ENCODE results near the gene KRT17.
"Not testable (repeated sequence)": the region's sequence is repeated elsewhere in the genome, so short reads cannot be mapped to it uniquely, and the experiment has no call there.

The KRT17 gene

DNA sequence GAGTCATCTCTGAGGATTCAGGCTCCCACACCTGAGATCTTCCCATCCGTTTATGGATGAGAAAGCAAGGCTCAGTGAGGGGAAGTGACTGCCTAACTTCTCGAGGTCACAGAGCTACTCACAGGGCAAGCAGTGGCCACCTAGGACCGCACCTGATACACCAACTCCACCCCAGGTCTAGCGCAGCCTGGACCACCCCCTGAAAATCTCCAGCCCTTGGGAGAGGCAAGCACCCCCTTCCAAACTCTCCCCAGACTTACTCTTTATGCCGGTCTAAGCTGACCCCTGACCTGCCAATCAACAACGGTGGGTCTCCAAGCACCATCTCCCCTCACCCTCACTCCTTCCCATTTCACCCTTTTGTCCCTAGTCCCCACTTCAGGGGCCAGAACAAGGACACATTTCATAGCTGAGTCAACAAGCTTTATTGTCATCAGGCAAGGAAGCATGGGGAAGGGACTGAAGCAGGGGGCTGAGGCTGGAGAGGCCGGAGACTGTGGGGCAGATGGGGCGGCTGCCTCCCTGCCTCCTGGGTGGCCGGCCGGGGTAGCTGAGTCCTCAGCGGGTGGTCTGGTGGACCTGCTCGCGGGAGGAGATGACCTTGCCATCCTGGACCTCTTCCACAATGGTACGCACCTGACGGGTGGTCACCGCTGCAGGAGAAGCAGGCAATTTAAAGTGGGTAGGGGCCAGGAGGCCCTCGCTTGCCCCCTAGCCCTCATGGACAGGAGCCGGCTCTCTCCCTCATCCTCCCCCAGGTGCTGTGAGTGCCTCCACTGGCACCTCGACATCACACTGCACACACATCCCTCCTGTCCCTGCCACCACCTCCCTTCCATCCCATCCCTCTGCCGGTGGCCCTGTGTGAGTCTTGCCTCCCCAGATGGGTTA lies 5.1 kb downstream of the KRT17 start:
- DNase-seq: no peak
- Histone ChIP-seq H3K27me3 (replicated peaks; ENCODE audit: control insufficient read depth, insufficient read depth, low read length, poor library complexity, severe bottlenecking) (no peaks in the 10 kb centered on the region), H3K36me3 (ENCODE audit: control insufficient read depth, insufficient read depth, low read length) (no peaks in the 10 kb centered on the region), H3K4me3 (ENCODE audit: insufficient read depth, low read depth, low read length, poor library complexity, severe bottlenecking) (no peak overlapping the region), H3K4me1 (ENCODE audit: control insufficient read depth, insufficient read depth, low read length, poor library complexity, severe bottlenecking) (no peaks in the 10 kb centered on the region), H3K27ac (ENCODE audit: insufficient read depth, low read length, poor library complexity, severe bottlenecking) (no peak overlapping the region), H3K9me3 (ENCODE audit: control insufficient read depth, low read length) (no peaks in the 10 kb centered on the region)

DNA sequence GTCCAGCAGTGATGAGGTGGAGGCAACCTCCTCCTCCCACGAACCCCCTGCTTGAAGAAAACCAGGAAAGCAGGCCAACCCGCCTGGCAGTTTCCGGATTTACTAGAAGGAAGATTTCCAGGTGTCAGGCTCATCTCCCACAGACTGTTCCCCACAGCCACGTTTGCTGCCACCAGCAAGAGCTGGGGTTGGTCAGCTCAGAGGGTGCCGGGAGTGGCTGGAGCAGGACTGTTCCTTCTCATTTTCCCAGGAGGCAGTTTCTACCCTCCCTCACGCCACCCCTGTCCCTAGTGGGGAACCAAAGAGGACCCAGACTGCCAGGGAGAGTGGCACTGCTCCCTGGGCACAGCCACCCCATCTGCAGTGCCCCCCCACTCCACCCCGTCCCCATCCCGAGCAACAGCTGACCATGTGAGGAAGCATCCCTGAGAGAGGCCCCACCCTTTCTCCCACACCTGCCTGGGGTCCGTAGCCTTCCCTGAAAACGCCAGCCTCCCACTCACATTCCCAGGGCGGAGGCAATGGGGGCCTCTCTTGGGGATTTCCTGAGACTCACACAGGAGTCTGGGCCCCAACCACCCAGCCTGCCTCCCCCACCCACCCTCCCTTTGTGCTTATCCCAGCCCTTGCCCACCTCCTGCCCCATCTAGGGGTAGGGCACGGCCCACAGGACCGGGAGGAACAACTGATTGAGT lies 5.9 kb downstream of the KRT17 start:
- no peaks in the 10 kb centered on the region for H3K36me3 ChIP-seq (ENCODE audit: control insufficient read depth, insufficient read depth, low read length)
- no peaks in the 10 kb centered on the region for H3K27me3 ChIP-seq (replicated peaks; ENCODE audit: control insufficient read depth, insufficient read depth, low read length, poor library complexity, severe bottlenecking)
- no peak overlapping the region for H3K27ac ChIP-seq (ENCODE audit: insufficient read depth, low read length, poor library complexity, severe bottlenecking)
- H3K9me3 ChIP-seq (ENCODE audit: control insufficient read depth, low read length): no peaks in the 10 kb centered on the region
- H3K4me1 ChIP-seq (ENCODE audit: control insufficient read depth, insufficient read depth, low read length, poor library complexity, severe bottlenecking): no peaks in the 10 kb centered on the region
- no peak for DNase-seq
- no peak overlapping the region for H3K4me3 ChIP-seq (ENCODE audit: insufficient read depth, low read depth, low read length, poor library complexity, severe bottlenecking)

DNA sequence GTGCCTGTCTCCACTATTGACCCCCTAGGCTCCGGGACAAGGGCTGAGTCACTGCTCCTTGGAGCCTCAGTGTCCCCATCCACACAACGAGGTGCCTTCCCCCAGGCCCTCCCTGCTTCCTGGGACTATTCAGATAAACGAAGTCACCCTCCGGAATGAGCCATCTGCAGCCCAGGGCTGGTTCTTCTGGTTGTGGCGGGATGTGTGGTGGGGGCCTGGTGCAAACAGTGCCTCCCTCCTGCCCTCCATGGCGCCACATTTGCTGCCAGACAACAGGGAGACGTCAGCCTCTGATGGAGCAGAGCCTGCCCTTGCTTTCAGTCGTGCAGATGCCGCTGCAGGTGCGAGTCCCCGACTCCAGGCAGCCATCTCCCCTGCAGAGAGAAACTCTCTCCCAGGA lies 6.7 kb downstream of the KRT17 start:
- DNase-seq: no peak
- Histone ChIP-seq H3K4me3 (ENCODE audit: insufficient read depth, low read depth, low read length, poor library complexity, severe bottlenecking) (no peak overlapping the region), H3K4me1 (ENCODE audit: control insufficient read depth, insufficient read depth, low read length, poor library complexity, severe bottlenecking) (no peaks in the 10 kb centered on the region), H3K36me3 (ENCODE audit: control insufficient read depth, insufficient read depth, low read length) (no peaks in the 10 kb centered on the region), H3K9me3 (ENCODE audit: control insufficient read depth, low read length) (no peaks in the 10 kb centered on the region), H3K27ac (ENCODE audit: insufficient read depth, low read length, poor library complexity, severe bottlenecking) (no peak overlapping the region), H3K27me3 (replicated peaks; ENCODE audit: control insufficient read depth, insufficient read depth, low read length, poor library complexity, severe bottlenecking) (no peaks in the 10 kb centered on the region)

DNA sequence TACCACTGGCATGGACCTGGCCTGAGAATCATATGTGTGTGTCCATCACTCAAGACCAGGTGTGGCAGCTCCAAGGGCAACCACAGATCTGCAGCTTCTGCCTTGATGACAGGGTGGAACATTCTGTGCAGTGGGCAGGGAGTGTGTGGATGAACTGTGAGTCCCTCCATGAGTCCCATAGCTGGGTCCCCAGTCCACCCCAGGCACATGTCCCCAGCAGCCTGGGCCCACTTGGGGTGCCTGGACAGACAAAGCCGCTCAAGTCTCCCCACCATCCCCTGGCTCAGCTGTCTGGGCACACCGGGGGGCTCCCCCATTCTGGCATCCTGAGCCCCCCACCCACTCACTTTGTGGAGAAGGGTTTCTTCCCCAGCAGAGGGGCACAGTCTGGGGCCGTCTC lies 7.2 kb downstream of the KRT17 start:
- Histone ChIP-seq H3K27ac (ENCODE audit: insufficient read depth, low read length, poor library complexity, severe bottlenecking) (no peak overlapping the region), H3K4me1 (ENCODE audit: control insufficient read depth, insufficient read depth, low read length, poor library complexity, severe bottlenecking) (no peaks in the 10 kb centered on the region), H3K9me3 (ENCODE audit: control insufficient read depth, low read length) (no peaks in the 10 kb centered on the region), H3K36me3 (ENCODE audit: control insufficient read depth, insufficient read depth, low read length) (no peaks in the 10 kb centered on the region), H3K4me3 (ENCODE audit: insufficient read depth, low read depth, low read length, poor library complexity, severe bottlenecking) (no peak overlapping the region), H3K27me3 (replicated peaks; ENCODE audit: control insufficient read depth, insufficient read depth, low read length, poor library complexity, severe bottlenecking) (no peaks in the 10 kb centered on the region)
- DNase-seq: no peak

DNA sequence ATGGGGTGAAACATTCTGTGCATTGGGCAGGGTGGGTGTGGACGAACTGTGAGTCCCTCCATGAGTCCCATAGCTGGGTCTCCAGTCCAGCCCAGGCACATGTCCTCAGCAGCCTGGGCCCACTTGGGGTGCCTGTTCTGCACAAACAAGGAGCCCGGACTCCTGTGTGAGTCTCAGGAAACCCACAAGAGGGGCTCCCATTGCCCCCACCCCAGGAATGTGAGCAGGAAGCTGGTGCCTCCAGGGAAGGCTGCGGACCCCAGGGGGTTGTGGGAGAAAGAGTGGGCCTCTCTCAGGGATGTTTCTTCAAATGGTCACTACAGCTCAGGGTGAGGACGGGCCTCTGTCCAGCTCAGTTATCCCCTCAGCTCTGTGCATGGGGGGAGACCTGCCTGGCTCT lies 7.9 kb downstream of the KRT17 start:
- not testable (repeated sequence) for H3K4me1 ChIP-seq (ENCODE audit: control insufficient read depth, insufficient read depth, low read length, poor library complexity, severe bottlenecking); H3K36me3 ChIP-seq (ENCODE audit: control insufficient read depth, insufficient read depth, low read length); H3K4me3 ChIP-seq (ENCODE audit: insufficient read depth, low read depth, low read length, poor library complexity, severe bottlenecking); DNase-seq; H3K27ac ChIP-seq (ENCODE audit: insufficient read depth, low read length, poor library complexity, severe bottlenecking); H3K27me3 ChIP-seq (replicated peaks; ENCODE audit: control insufficient read depth, insufficient read depth, low read length, poor library complexity, severe bottlenecking); H3K9me3 ChIP-seq (ENCODE audit: control insufficient read depth, low read length)

DNA sequence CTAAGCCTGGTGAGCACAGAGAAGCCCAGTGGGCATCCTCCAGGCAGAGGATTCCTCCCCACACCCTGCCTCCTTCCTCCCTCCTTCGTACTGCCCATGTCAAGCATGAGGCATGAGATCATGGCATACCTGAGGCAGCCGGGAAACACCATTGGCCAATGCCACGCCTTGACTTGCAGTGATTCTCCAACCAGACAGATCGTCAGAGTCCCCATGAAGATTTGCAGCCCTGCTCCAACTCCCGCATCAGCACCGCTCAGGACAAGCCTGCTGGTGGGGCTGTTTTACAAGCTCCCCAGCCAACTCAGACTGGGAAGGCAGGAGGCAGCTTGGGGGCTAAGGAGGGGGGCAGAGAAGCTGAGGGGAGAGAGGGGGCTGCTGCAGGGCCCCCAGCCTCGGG lies 8.9 kb downstream of the KRT17 start:
- Histone ChIP-seq H3K4me1 (ENCODE audit: control insufficient read depth, insufficient read depth, low read length, poor library complexity, severe bottlenecking) (no peaks in the 10 kb centered on the region), H3K9me3 (ENCODE audit: control insufficient read depth, low read length) (no peaks in the 10 kb centered on the region), H3K27me3 (replicated peaks; ENCODE audit: control insufficient read depth, insufficient read depth, low read length, poor library complexity, severe bottlenecking) (no peaks in the 10 kb centered on the region), H3K27ac (ENCODE audit: insufficient read depth, low read length, poor library complexity, severe bottlenecking) (no peak overlapping the region), H3K4me3 (ENCODE audit: insufficient read depth, low read depth, low read length, poor library complexity, severe bottlenecking) (no peak overlapping the region), H3K36me3 (ENCODE audit: control insufficient read depth, insufficient read depth, low read length) (no peaks in the 10 kb centered on the region)
- no peak for DNase-seq

DNA sequence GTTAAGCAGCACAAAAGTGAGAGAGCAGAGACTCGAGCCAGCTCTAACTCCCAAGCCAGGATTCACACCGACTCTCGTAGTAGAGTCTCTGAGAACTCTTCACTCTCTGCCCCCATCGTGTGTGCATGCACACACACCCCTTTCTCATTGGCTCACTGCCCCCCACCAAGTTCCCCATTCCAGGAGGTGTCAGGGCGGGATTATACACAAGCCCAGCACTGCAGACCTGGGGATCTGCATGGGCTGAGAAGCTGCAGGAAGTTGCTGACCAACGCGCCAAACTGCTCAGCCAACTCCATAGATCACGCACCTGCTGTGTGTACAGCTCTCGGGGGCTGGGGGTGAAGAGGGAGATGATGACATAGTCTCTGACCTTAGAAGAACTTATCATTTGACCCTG lies 9.6 kb downstream of the KRT17 start:
- not testable (repeated sequence) for H3K9me3 ChIP-seq (ENCODE audit: control insufficient read depth, low read length); H3K4me3 ChIP-seq (ENCODE audit: insufficient read depth, low read depth, low read length, poor library complexity, severe bottlenecking); DNase-seq; H3K36me3 ChIP-seq (ENCODE audit: control insufficient read depth, insufficient read depth, low read length); H3K4me1 ChIP-seq (ENCODE audit: control insufficient read depth, insufficient read depth, low read length, poor library complexity, severe bottlenecking); H3K27ac ChIP-seq (ENCODE audit: insufficient read depth, low read length, poor library complexity, severe bottlenecking); H3K27me3 ChIP-seq (replicated peaks; ENCODE audit: control insufficient read depth, insufficient read depth, low read length, poor library complexity, severe bottlenecking)

DNA sequence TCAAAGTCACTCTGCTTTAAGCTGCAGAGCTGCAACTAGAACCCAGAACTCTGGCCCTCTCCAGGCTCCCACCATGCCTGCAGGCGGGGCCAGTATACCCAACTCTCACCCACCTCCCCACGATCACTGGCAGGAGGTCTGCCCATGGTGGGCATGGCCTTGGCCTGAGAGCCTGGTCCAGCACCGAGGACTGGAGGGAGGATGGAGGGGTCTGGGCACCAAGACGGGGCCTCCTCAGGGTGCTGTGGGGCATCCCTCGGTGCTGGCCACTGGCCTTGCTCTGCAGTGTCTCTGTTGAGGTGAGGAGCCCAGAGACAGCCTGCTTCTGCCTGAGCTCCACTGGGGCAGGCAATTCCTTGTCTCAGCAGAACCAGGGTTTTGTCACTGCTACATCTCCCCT lies 10.3 kb downstream of the KRT17 start:
- no peak for DNase-seq

DNA sequence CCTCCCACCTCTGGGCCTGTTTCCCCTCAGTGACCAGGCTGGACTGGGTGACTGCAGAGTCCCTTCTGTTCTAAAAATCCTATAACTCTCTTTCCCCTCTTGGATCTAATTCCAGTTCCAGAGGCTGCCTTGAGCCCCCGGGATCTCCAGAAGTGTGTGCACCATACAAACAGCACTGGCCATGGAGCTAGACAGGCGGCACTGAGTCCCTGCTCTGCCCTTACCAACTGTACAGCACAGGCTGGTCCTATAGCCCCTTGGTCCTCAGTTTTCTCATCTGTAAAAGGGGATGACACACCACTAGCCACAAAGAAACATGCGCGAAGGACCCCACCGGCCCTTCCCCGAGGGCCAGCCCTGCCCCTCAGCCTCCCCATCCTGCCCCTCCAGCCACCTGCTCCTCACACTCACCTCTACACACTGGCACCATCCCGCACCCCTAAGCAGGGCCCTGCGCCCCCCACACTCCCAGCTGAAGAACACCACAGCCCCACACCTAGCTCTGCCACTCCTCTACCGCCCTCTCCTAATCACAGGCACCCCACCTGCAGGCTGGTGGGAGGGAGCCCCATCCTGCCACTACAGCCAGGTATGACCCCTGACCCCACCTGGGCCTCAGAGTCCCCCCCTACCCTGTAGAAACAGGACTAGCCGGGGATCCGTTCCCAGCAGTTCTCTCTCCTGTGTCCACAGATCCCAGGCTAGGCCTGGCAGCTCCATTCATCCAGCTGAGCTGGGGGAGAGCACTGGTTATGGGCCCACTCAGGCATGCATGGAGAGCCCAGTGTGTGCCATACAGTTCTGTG lies 10.9 kb downstream of the KRT17 start:
- no peak overlapping the region for H3K27ac ChIP-seq (ENCODE audit: insufficient read depth, low read length, poor library complexity, severe bottlenecking)
- no peak for DNase-seq
- no peaks in the 10 kb centered on the region for H3K27me3 ChIP-seq (replicated peaks; ENCODE audit: control insufficient read depth, insufficient read depth, low read length, poor library complexity, severe bottlenecking)

More for the DNA sequence above, 10.3 kb downstream of the KRT17 start:
- Histone ChIP-seq H3K4me1 (ENCODE audit: control insufficient read depth, insufficient read depth, low read length, poor library complexity, severe bottlenecking) (no peaks in the 10 kb centered on the region), H3K9me3 (ENCODE audit: control insufficient read depth, low read length) (no peaks in the 10 kb centered on the region), H3K4me3 (ENCODE audit: insufficient read depth, low read depth, low read length, poor library complexity, severe bottlenecking) (no peak overlapping the region), H3K36me3 (ENCODE audit: control insufficient read depth, insufficient read depth, low read length) (no peaks in the 10 kb centered on the region), H3K27ac (ENCODE audit: insufficient read depth, low read length, poor library complexity, severe bottlenecking) (no peak overlapping the region), H3K27me3 (replicated peaks; ENCODE audit: control insufficient read depth, insufficient read depth, low read length, poor library complexity, severe bottlenecking) (no peaks in the 10 kb centered on the region)

More for the DNA sequence above, 10.9 kb downstream of the KRT17 start:
- no peaks in the 10 kb centered on the region for H3K36me3 ChIP-seq (ENCODE audit: control insufficient read depth, insufficient read depth, low read length)
- H3K9me3 ChIP-seq (ENCODE audit: control insufficient read depth, low read length): no peaks in the 10 kb centered on the region
- no peaks in the 10 kb centered on the region for H3K4me1 ChIP-seq (ENCODE audit: control insufficient read depth, insufficient read depth, low read length, poor library complexity, severe bottlenecking)
- H3K4me3 ChIP-seq (ENCODE audit: insufficient read depth, low read depth, low read length, poor library complexity, severe bottlenecking): no peak overlapping the region

Data from effector memory CD4-positive, alpha-beta T cell (primary cell).